Ovary (tissue), 9 donors: ENCODE measurements around the gene CLEC10A. TPM values are rescaled to one million over a fixed set of nuclear protein-coding genes. Genes with fewer than 3 reads are reported as not detected.

ENCODE experiments used
- DNase-seq, 5 donors: peaks; one replicate each; pipeline ENCODE4 v3.0.0-alpha.2; 2019 to 2020
- H3K27ac ChIP-seq, 2 donors: fragments of 200-600 bp; one replicate each; pipeline versions ENCODE4 v1.5.1 to v1.8.0; 2019 to 2022
- H3K27me3 ChIP-seq: fragments of 200-600 bp; one replicate; pipeline ENCODE4 v1.8.0; 2022
- H3K36me3 ChIP-seq: fragments of 200-600 bp; sonication (generic); one replicate; pipeline ENCODE4 v1.5.1; 2019
- H3K4me1 ChIP-seq: one replicate; pipeline ENCODE4 v1.8.1; 2013; ENCODE audit warnings: mild to moderate bottlenecking, moderate library complexity; ENCODE audit not compliant: insufficient read depth
- H3K4me3 ChIP-seq: fragments of 200-600 bp; sonication (generic); one replicate; pipeline ENCODE4 v1.5.1; 2017
- H3K9me3 ChIP-seq, 2 donors: fragments of 200-600 bp in 1 of 2; sonication (generic) in 1 of 2; one replicate each; pipeline versions ENCODE4 v1.5.1 to v1.8.1; 2013 to 2019; ENCODE audit warnings: mild to moderate bottlenecking in 1 of 2, moderate library complexity in 1 of 2
- EP300 ChIP-seq: sonication (generic); formaldehyde crosslinking; IDR thresholded peaks from one replicate; pipeline ENCODE4 v1.6.1; 2017; ENCODE audit warnings: antibody characterized with exemption
- POLR2A ChIP-seq: fragments of 450-650 bp; IDR thresholded peaks from one replicate; pipeline ENCODE4 v1.6.1; 2017; ENCODE audit warnings: antibody characterized with exemption, mild to moderate bottlenecking, moderate library complexity
- WGBS, 3 donors: extraction: QIAGEN DNeasy Blood & Tissue Kit in 1 of 3; methylation state at CpG; one replicate each; pipeline versions ENCODE4 v1.1.5 to v1.1.7; 2013 to 2017; 5-methylcytosine and 5-hydroxymethylcytosine counted together
- intact Hi-C, 4 donors: fragments of 100-400 bp; cut with DNase I; formaldehyde crosslinking; loops; one replicate each; pipeline versions ENCODE4 v1.11.0 to v1.15.1; 2022 to 2023
- polyA plus RNA-seq, 2 donors: library from polyadenylated mRNA; stranded (reverse); fragments of 200-250 nt in 1 of 2; fragments of 350-450 nt in 1 of 2; fragmentation: Illumina TruSeq in 1 of 2; extraction: RNeasy Lipid Tissue Mini Kit (QIAGEN cat#74804) in 1 of 2; gene quantifications; one replicate each; pipeline ENCODE4 v1.2.3, GENCODE V29; 2013 to 2014
- total RNA-seq, 7 donors: library from RNA; depleted of rRNA in 2 of 7; stranded (reverse); fragments of >200 nt in 2 of 7; fragmentation: NEBNext Ultra II Directional in 3 of 7; extraction: Animal tissue kit (Norgen Biotek cat#: 25700) in 3 of 7; gene quantifications; one replicate each; pipeline versions ENCODE4 v1.1.0 to v1.2.4, GENCODE V29; 2016 to 2023
- TF ChIP-seq, protein P1 (sequence below), 3 donors: fragments of 450-650 bp in 2 of 3; fragments of 200-600 bp in 1 of 3; IDR thresholded peaks; one replicate each; pipeline versions ENCODE4 v1.5.1 to v1.8.0; 2016 to 2022; ENCODE audit warnings: antibody characterized with exemption in 3 of 3, mild to moderate bottlenecking in 1 of 3
- donor health status: DM: no; HTN: no; CAD: no; lungs with moderate emphysema.
- donor health status: DM: no; HTN: no; CAD: no.
- donor health status: Bipolar disorder and iron deficiency.
- donor health status: DM: yes; HTN: yes; CAD: no.
- donor health status: DM: no; HTN: no; CAD: no.
- donor health status: DM: yes; HTN: yes; CAD: no.

CLEC10A gene
- total and polyA plus RNA-seq, 9 donors, result 0.98 to 9.4 (median 2.3) TPM

DNA sequence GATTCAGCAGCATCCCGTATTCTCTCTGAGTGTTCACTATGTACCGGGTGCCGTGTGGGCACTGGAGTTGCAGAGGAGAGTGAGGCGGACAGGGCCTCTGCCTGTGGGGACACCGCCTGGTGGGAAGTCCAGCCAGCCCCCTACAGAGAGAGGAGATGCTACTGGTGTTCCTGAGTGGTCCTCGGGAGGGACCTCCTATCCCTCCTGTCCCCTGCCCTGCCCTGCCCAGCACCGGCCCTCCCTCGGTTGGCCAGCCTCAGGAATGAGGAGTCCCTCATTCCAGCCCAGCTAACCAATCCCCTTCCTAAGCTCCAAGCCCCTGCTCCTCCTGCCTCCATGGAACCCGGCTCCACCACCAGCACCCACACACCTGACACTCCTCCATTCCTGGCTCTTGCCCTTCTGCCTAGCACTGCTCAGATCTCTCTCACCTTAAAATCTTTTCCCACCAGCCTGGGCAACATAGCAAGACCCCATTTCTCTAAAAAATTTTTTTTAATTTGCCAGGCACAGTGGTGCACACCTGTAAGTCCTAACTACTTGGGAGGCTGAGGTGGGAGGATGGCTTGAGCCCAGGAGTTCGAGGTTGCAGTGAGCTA is 32.6 kb upstream of the CLEC10A start:
- no peak overlapping the region for H3K27ac ChIP-seq
- H3K4me1 ChIP-seq, result no peaks in the 10 kb centered on the region
- intact Hi-C loops, result no loop called here
- 40 to 44% (median 43%) methylated on average over 10 of the region's 10 CpGs for WGBS, 3 donors
- no peak overlapping the region for H3K4me3 ChIP-seq
- H3K36me3 ChIP-seq, result no peaks in the 10 kb centered on the region
- TF ChIP-seq, protein P1, sequence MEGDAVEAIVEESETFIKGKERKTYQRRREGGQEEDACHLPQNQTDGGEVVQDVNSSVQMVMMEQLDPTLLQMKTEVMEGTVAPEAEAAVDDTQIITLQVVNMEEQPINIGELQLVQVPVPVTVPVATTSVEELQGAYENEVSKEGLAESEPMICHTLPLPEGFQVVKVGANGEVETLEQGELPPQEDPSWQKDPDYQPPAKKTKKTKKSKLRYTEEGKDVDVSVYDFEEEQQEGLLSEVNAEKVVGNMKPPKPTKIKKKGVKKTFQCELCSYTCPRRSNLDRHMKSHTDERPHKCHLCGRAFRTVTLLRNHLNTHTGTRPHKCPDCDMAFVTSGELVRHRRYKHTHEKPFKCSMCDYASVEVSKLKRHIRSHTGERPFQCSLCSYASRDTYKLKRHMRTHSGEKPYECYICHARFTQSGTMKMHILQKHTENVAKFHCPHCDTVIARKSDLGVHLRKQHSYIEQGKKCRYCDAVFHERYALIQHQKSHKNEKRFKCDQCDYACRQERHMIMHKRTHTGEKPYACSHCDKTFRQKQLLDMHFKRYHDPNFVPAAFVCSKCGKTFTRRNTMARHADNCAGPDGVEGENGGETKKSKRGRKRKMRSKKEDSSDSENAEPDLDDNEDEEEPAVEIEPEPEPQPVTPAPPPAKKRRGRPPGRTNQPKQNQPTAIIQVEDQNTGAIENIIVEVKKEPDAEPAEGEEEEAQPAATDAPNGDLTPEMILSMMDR (IDR thresholded peaks at IDR 0.05), result no peak
- TF ChIP-seq EP300, result no peak
- no peak for TF ChIP-seq POLR2A
- DNase-seq, result no peak
- H3K9me3 ChIP-seq, result no peaks in the 10 kb centered on the region
- no peaks in the 10 kb centered on the region for H3K27me3 ChIP-seq

DNA sequence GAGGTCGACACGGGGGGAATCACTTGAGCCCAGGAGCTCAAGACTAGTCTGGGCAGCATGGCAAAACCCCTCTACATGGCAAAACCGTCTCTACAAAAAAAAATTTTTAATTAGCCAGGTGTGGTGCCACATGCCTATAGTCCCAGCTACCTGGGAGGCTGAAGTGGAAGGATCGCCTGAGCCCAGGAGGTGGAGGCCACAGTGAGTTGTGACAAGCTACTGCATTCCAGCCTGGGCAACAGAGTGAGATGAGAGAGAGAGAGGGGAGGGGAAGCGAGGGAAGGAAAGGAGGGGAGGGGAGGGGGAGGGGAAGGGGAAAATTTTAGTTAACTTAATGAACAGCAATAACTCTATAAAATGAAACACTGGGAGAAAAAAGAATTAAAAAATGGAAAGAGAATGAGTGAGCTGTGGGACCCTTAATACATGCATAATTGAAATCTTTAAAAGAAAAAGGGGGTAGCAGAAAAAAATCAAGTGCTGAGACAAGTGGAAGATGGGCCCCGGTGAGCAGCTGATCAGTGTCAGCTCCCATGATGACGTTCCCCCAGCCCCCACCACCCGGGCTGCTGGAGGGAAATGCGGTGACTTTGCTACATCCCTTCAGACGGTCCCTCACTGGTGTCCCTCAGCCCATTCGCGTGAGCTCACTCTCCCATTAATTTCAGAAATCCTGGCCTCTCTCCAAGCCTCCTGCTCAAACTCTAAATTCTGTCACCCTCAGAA is 31.9 kb upstream of the CLEC10A start:
- Histone ChIP-seq H3K27ac (no peak overlapping the region), H3K9me3 (no peaks in the 10 kb centered on the region), H3K36me3 (no peaks in the 10 kb centered on the region), H3K4me3 (no peak overlapping the region), H3K27me3 (no peaks in the 10 kb centered on the region), H3K4me1 (no peaks in the 10 kb centered on the region)
- TF ChIP-seq, protein P1 (IDR thresholded peaks at IDR 0.05), result no peak
- TF ChIP-seq POLR2A (no peak), EP300 (no peak)
- 26 to 30% (median 29%) methylated on average over 11 to 12 of the region's 12 CpGs for WGBS, 3 donors
- DNase-seq, result no peak
- intact Hi-C loops, result no loop called here

DNA sequence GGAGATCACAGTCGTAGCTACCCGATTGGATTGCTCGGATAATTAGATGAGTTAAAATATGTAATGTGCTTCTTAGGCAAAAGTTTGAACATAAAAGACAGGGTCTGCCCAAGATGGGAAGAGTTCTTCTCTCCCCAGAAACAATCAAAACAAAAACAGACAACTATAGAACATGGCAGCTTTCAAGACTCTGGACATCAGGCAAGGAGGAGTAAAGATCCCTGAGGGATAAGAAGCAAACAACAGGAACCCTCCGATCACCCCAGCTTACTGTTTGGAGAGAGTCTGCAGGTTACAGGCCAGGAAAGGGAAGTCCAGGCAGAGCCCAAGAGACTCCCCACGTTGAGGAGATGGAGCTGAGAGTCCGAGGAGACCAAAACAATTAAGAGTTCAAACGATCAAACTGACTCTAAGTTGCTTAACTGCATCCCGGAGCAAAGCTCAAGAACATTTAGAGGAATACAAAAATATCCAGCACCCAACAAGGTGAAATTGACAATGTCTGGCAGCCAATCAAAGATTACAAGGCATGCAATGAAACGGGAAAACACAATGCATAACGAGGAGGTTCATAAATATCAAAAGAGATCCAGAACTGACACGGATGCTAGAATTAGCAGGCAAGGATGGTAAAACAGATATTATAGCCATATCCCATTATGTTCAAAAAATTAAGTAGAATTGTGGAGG is 30.7 kb upstream of the CLEC10A start:
- Histone ChIP-seq H3K36me3 (no peaks in the 10 kb centered on the region), H3K4me1 (no peaks in the 10 kb centered on the region), H3K4me3 (no peak overlapping the region), H3K27me3 (no peaks in the 10 kb centered on the region), H3K27ac (no peak overlapping the region), H3K9me3 (no peaks in the 10 kb centered on the region)
- WGBS, 3 donors, result 46 to 54% (median 51%) methylated on average over 11 of the region's 11 CpGs
- no peak for DNase-seq
- TF ChIP-seq, protein P1 (IDR thresholded peaks at IDR 0.05), result no peak
- no peak for TF ChIP-seq EP300
- no peak for TF ChIP-seq POLR2A
- intact Hi-C loops, result no loop called here

DNA sequence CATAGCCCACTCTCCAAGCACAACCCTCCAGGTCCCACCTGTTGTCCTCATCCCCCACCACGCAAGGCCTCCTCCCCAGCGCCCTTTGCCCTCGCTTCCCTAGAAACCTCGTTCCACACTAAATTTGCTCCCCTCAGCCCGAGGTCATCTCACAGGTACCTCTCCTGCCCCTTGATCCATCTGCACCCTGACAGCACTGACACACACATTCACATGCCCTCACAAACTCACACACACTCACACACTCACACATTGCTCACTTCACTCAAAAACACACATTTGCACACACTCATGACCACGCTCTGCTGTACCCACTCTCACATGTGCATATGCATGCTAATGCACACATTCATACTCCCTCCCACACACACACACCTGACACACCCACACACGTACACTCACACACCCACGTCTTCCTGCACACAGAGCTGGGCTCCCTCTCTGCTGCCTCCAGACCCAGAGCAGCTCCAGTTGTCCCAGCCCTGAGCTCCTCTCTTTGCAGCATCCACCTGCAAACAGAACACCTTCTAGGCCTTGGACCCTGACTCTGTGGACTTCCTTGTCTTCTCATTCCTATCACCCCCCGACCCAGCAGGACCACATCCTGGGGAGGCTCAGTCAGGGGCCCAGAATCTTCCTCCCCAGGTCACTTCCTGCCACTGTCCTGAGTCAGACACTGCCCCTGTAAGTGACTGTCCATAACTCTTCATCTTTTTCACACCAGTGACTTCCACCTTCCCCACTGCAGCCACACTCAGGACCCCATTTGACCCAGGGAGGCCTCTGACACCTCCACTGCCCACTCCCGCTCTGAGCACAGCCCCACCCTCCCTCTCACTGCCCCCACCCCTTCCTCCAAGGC is 29.6 kb upstream of the CLEC10A start:
- no peaks in the 10 kb centered on the region for H3K9me3 ChIP-seq
- no peak overlapping the region for H3K27ac ChIP-seq
- no peaks in the 10 kb centered on the region for H3K4me1 ChIP-seq
- TF ChIP-seq, protein P1 (IDR thresholded peaks at IDR 0.05), result no peak
- intact Hi-C loops, result no loop called here
- H3K27me3 ChIP-seq, result no peaks in the 10 kb centered on the region
- no peak for DNase-seq
- H3K4me3 ChIP-seq, result no peak overlapping the region
- WGBS, 3 donors, result 60 to 67% (median 66%) methylated on average over 10 of the region's 10 CpGs
- no peaks in the 10 kb centered on the region for H3K36me3 ChIP-seq
